BJ (cell line): ENCODE results near the gene NPHS1. TPM values are rescaled to one million over a fixed set of nuclear protein-coding genes. Genes with fewer than 3 reads are reported as not detected.

ENCODE experiments used
- CTCF ChIA-PET: fragments of 350-600 bp; formaldehyde crosslinking; extraction: SDS; loops from one replicate; lab custom pipeline; 2021; ENCODE audit warnings: antibody characterized with exemption, inconsistent platforms; lab: Yijun Ruan, JAX
- POLR2A ChIA-PET: fragments of 300-600 bp; sonication (Branson Sonifier 250); formaldehyde crosslinking; extraction: SDS; loops from one replicate; lab custom pipeline; 2021; ENCODE audit warnings: antibody characterized with exemption; lab: Charles Lee
- DNase-seq: peaks from one replicate; pipeline ENCODE4 v3.0.0-alpha.2; 2011; ENCODE audit warnings: low read depth
- H3K27me3 ChIP-seq: 2 replicates; pipeline ENCODE4 v1.6.0; 2011; ENCODE audit warnings: low read length; ENCODE audit not compliant: control insufficient read depth, insufficient read depth
- H3K36me3 ChIP-seq: 2 replicates; pipeline ENCODE4 v1.5.1; 2011; ENCODE audit warnings: low read length; ENCODE audit not compliant: control insufficient read depth, insufficient read depth
- H3K4me3 ChIP-seq: 2 replicates; pipeline ENCODE4 v1.5.1; 2011; ENCODE audit warnings: low read depth, mild to moderate bottlenecking, control low read depth, low read length
- CTCF ChIP-seq: IDR thresholded peaks from 2 replicates; pipeline ENCODE4 v1.5.1; 2011; ENCODE audit warnings: low read depth, mild to moderate bottlenecking, control low read depth, inconsistent platforms, low read length, moderate library complexity; ENCODE audit not compliant: insufficient read depth
- polyA plus RNA-seq: library from polyadenylated mRNA; depleted of rRNA; stranded (reverse); fragments of >200 nt; gene quantifications from 2 replicates; pipeline ENCODE4 v1.2.3, GENCODE V29; 2011; rRNA removed
- small RNA-seq: library from RNA; depleted of rRNA; stranded (forward); fragments of <200 nt; gene quantifications from one replicate; pipeline ENCODE3, GENCODE V24; 2012; ENCODE audit warnings: low replicate concordance, low read depth; ENCODE audit not compliant: insufficient read length

The NPHS1 gene
- polyA plus RNA-seq, 1 experiment, result not detected

- ChIA-PET POLR2A (interaction anchor here (0.6 kb wide), 1 partner anchor 17 kb away, joined by 8 read pairs; no protein-coding TSS in a partner anchor), CTCF (interaction anchor here (0.8 kb wide), 1 partner anchor 129 kb away, joined by 3 read pairs; the partner anchor contains the start of gene COX6B1)
- DNase-seq, result no peak
- H3K4me3 ChIP-seq, result no peak overlapping the region
- no peak for TF ChIP-seq CTCF
- H3K27me3 ChIP-seq, result no peaks in the 10 kb centered on the region
- no peaks in the 10 kb centered on the region; the same call in 1 of the 2 replicates for H3K36me3 ChIP-seq
These were observed 75.0 kb downstream of the NPHS1 start for GRCh38 chr19:35777086-35777841.

GRCh38 chr19:35776102-35776788, 76.1 kb downstream of the NPHS1 start:
- no peak for TF ChIP-seq CTCF
- peak overlapping the region; percentile 77 for H3K4me3 ChIP-seq
- no peaks in the 10 kb centered on the region; the same call in 1 of the 2 replicates for H3K36me3 ChIP-seq
- POLR2A ChIA-PET, result interaction anchor here (0.6 kb wide), 1 partner anchor 18 kb away, joined by 8 read pairs; no protein-coding TSS in a partner anchor
- CTCF ChIA-PET, result interaction anchor here (0.6 to 1.0 kb wide), 2 partner anchors 13 to 1554 kb away, joined by 3 read pairs; no protein-coding TSS in a partner anchor
- no peaks in the 10 kb centered on the region for H3K27me3 ChIP-seq
- no peak for DNase-seq

Small RNA genes lying within 50 kb of the gene (small RNA-seq; reads per million reads assigned to genes)
- gene RN7SL402P, result not detected

Other genes starting within 250 kb of the NPHS1 start
- gene HAUS5, start 239.8 kb downstream of the NPHS1 start, polyA plus RNA-seq, result 2.3 and 3.9 TPM in 2 replicates
- 36.8 and 52.6 TPM in 2 replicates for gene RBM42, start 223.5 kb downstream of the NPHS1 start, polyA plus RNA-seq
- 0.47 and 0.54 TPM in 2 replicates for gene ETV2, start 210.8 kb downstream of the NPHS1 start, polyA plus RNA-seq
- gene COX6B1, start 204.2 kb downstream of the NPHS1 start, polyA plus RNA-seq, result 463 and 510 TPM in 2 replicates
- gene UPK1A, start 186.0 kb downstream of the NPHS1 start, polyA plus RNA-seq, result 0.17 and 0.39 TPM in 2 replicates
- not detected in 2 replicates for gene ZBTB32, start 147.9 kb downstream of the NPHS1 start, polyA plus RNA-seq
- gene KMT2B, start 134.5 kb downstream of the NPHS1 start, polyA plus RNA-seq, result 6.1 and 13.3 TPM in 2 replicates
- gene IGFLR1, start 110.1 kb downstream of the NPHS1 start, polyA plus RNA-seq, result 1.1 and 1.9 TPM in 2 replicates
- gene U2AF1L4, start 107.1 kb downstream of the NPHS1 start, polyA plus RNA-seq, result 18.3 and 20.3 TPM in 2 replicates
- gene PSENEN, start 106.9 kb downstream of the NPHS1 start, polyA plus RNA-seq, result 65.4 and 76.2 TPM in 2 replicates
- gene LIN37, start 103.9 kb downstream of the NPHS1 start, polyA plus RNA-seq, result 8.9 and 15.0 TPM in 2 replicates
- gene HSPB6, start 95.5 kb downstream of the NPHS1 start, polyA plus RNA-seq, result 21.0 and 27.2 TPM in 2 replicates
- gene PROSER3, start 94.3 kb downstream of the NPHS1 start, polyA plus RNA-seq, result 6.9 and 9.4 TPM in 2 replicates
- gene ARHGAP33, start 76.9 kb downstream of the NPHS1 start, polyA plus RNA-seq, result 1.1 and 3.6 TPM in 2 replicates
- gene PRODH2, start 39.7 kb downstream of the NPHS1 start, polyA plus RNA-seq, result not detected in 2 replicates
- 0.05 TPM in 1 of 2 replicates, not detected in the other for gene KIRREL2, start 4.4 kb upstream of the NPHS1 start, polyA plus RNA-seq
- gene APLP1, start 16.1 kb upstream of the NPHS1 start, polyA plus RNA-seq, result 6.6 and 11.4 TPM in 2 replicates
- gene NFKBID, start 48.0 kb upstream of the NPHS1 start, polyA plus RNA-seq, result 2.9 and 4.9 TPM in 2 replicates
- 0.74 and 1.2 TPM in 2 replicates for gene HCST, start 50.0 kb upstream of the NPHS1 start, polyA plus RNA-seq
- not detected in 2 replicates for gene TYROBP, start 55.8 kb upstream of the NPHS1 start, polyA plus RNA-seq
- 0.83 and 1.8 TPM in 2 replicates for gene LRFN3, start 83.9 kb upstream of the NPHS1 start, polyA plus RNA-seq
- 12.0 and 14.5 TPM in 2 replicates for gene SDHAF1, start 142.7 kb upstream of the NPHS1 start, polyA plus RNA-seq
- 0.16 and 0.20 TPM in 2 replicates for gene SYNE4, start 156.3 kb upstream of the NPHS1 start, polyA plus RNA-seq
- 17.5 and 19.5 TPM in 2 replicates for gene ALKBH6, start 161.7 kb upstream of the NPHS1 start, polyA plus RNA-seq
- 14.7 and 23.9 TPM in 2 replicates for gene CLIP3, start 180.4 kb upstream of the NPHS1 start, polyA plus RNA-seq
- gene THAP8, start 201.8 kb upstream of the NPHS1 start, polyA plus RNA-seq, result 8.2 and 11.0 TPM in 2 replicates
- 2.1 and 5.3 TPM in 2 replicates for gene WDR62, start 202.4 kb upstream of the NPHS1 start, polyA plus RNA-seq